ENCODE measurements around the gene MAPRE2.

GRCh38 chr18:35041815-35042387 is 688 bp downstream of the MAPRE2 start:
- TF ChIP-seq POLR2AphosphoS5 (IDR thresholded peaks at IDR 0.05; ENCODE audit: borderline replicate concordance, low read depth, low read length) (no peak), EZH2 (IDR thresholded peaks at IDR 0.05) (no peak)
